MM.1S (cell line): ENCODE results near the gene ISCU.
"Not testable (repeated sequence)": the region's sequence is repeated elsewhere in the genome, so short reads cannot be mapped to it uniquely, and the experiment has no call there.

ENCODE experiments used
- EZH2 ChIP-seq: fragments of 300-600 bp; sonication (generic); optimal IDR thresholded peaks from 2 replicates; pipeline ENCODE3; 2017; ENCODE audit warnings: low read depth, mild to moderate bottlenecking, antibody characterized with exemption, low read length, mixed read lengths
- EZH2phosphoT487 ChIP-seq: fragments of 300-600 bp; sonication (generic); IDR thresholded peaks from 2 replicates; pipeline ENCODE4 v1.6.1; 2018; ENCODE audit warnings: antibody characterized with exemption, low read length
- TF ChIP-seq, protein P1 (sequence below): fragments of 300-600 bp; sonication (generic); IDR thresholded peaks from 2 replicates; pipeline ENCODE4 v1.5.1; 2016; ENCODE audit warnings: antibody characterized with exemption, low read length, mixed read lengths

DNA sequence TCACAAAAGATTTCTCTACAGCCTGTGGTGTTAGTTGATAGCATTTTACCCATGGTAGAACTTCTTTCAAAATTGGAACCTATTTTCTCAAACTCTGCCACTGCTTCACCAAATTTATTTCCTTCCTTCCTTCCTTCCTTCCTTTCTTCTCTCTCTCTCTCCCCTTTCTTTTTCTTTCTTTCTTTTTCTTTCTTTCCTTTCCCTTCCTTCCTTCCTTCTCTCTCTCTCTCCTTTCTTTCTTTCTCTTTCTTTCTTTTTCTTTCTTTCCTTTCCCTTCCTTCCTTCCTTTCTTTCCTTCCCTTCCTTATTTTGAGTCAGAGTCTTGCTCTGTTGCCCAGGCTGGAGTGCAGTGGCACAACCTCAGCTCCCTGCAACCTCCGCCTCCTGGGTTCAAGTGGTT lies 11.9 kb downstream of the ISCU start:
- TF ChIP-seq, protein P1, sequence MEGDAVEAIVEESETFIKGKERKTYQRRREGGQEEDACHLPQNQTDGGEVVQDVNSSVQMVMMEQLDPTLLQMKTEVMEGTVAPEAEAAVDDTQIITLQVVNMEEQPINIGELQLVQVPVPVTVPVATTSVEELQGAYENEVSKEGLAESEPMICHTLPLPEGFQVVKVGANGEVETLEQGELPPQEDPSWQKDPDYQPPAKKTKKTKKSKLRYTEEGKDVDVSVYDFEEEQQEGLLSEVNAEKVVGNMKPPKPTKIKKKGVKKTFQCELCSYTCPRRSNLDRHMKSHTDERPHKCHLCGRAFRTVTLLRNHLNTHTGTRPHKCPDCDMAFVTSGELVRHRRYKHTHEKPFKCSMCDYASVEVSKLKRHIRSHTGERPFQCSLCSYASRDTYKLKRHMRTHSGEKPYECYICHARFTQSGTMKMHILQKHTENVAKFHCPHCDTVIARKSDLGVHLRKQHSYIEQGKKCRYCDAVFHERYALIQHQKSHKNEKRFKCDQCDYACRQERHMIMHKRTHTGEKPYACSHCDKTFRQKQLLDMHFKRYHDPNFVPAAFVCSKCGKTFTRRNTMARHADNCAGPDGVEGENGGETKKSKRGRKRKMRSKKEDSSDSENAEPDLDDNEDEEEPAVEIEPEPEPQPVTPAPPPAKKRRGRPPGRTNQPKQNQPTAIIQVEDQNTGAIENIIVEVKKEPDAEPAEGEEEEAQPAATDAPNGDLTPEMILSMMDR = not testable (repeated sequence)
- TF ChIP-seq EZH2, EZH2phosphoT487: not testable (repeated sequence)
